ENCODE results near the gene ERRFI1. TPM values are rescaled to one million over a fixed set of nuclear protein-coding genes. Genes with fewer than 3 reads are reported as not detected.

The ERRFI1 gene
- polyA plus RNA-seq, 3 donors: 17.7 to 23.5 (median 20.7) TPM

DNA sequence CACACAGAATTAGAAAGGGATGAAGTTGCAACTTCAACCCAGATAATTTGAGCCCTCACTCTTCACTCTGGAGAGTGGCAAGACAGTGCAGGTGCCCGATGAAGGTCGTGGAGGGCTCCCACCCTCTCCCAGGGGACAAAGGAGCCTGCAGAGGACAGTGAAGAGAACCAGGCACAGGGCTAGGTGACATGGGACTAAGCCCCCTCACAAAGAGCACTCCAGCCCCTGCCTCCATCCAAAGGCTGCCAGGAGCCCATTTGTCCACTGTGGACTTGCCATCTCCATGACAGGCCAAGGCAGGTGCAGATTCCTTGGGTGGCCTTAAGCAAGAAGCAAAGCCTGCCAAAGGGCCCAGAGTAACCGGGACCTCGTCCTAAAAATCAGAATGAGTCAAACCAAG is 15.1 kb downstream of the ERRFI1 start:
- DNase-seq (ENCODE audit: extremely low read depth in 1 of 11, low read depth in 9 of 11, low spot score in 4 of 11): no peak

DNA sequence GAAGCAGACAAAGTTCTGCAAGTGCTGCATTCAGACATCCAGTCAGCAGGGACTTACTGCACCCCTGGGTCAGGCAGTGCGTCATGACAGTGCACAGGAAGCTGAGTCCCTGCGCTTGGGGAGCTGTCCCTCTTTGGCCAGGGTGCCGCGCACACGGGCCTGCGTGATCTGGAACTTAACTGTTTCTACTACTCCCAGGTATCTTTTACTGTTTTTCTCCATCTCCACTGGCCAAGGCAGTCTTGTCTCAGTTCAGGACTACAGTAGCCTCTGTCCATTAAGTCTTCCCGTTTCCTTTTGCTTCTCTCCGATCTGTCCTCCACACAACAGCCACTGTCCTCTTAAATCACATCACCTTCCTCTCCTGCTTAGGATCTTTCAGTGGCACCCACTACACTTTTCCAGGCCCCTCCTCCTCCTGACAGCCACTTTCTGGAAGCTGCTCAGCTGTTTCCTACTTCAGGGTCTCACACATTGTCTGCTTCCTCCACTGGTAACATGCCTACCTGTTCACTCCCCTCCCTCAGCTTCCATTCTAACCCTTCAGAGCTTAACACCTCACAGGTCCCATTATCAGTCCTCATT is 15.9 kb downstream of the ERRFI1 start:
- DNase-seq (ENCODE audit: extremely low read depth in 1 of 11, low read depth in 9 of 11, low spot score in 4 of 11): no peak

- DNase-seq (ENCODE audit: extremely low read depth in 1 of 11, low read depth in 9 of 11, low spot score in 4 of 11): no peak
Observed at GRCh38 chr1:8009043-8010002, 16.8 kb downstream of the ERRFI1 start.

DNA sequence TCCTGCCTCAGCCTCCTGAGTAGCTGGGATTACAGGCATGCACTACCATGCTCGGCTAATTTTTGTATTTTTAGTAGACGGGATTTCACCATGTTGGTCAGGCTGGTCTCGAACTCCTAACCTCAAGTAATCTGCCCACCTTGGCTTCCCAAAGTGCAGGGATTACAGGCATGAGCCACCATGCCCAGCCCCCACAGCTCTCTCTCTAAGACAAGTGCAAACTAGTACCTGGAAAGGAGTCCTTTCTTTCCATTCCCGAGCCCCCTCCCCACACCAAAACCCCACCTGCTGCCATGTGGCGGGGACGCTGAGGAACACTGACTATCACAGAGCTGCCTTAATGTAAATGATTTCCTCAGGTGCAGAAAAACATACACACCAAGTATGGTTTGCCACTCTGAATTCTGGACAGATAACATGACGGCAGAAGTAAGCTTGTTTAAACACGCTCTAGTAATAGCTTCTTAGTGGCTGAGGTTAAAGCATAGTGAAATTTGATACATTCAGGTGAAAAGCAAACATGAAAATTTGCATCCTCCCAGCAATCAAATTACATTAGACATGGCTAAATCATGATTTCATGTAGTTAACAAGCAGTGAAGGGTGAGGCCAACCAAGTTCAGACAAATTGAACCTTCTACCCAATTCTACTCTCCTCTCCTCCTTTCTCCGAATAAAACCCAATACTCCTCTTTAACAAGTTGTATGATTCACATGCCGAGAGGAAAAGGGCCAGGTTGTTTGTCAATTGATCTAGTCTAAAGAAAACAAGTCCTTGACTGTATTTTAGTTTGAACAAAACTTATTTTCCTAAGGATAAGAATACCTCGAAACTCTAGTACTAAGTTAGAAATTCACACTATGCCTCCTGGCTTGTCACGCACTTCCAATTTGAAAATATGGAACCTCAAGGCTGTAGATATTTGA is 19.8 kb downstream of the ERRFI1 start:
- DNase-seq (ENCODE audit: extremely low read depth in 1 of 11, low read depth in 9 of 11, low spot score in 4 of 11): no peak

DNA sequence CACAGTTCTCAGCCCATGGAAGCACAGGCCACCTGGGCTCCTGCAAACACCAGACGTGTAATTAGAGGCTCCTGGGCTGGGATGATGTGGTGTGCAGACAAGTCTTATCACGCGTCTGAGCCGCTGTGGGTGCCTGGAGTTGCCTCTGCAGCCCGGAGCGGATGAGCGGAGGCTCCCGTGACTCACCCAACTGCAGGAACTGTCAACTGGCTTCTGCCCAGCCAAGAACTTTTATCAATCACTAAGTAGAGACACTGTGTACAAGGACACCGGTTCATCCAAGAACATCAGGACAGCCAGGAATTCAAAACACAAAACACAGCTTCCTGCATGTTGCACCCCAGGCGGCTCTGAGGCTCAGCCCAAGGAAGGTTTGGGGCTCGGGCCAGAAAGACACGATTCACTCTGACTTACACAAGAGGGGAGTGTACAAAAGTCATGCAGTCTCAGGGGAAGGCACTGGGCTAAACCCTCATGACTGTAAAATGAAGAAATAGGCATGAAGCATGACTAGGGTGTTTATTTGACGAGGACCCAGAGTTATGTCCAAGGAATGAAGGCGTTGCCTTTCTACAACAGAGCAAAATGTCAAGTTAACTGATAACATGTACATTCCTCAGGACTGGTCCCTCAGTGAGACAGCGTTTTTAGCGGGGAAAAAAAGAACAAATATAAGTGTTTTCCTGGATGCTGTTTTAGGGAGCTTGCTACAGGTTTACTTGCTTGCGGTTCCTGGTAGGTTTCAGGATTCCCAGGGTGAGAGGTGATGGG is 21.1 kb downstream of the ERRFI1 start:
- no peak for DNase-seq (ENCODE audit: extremely low read depth in 1 of 11, low read depth in 9 of 11, low spot score in 4 of 11)

DNA sequence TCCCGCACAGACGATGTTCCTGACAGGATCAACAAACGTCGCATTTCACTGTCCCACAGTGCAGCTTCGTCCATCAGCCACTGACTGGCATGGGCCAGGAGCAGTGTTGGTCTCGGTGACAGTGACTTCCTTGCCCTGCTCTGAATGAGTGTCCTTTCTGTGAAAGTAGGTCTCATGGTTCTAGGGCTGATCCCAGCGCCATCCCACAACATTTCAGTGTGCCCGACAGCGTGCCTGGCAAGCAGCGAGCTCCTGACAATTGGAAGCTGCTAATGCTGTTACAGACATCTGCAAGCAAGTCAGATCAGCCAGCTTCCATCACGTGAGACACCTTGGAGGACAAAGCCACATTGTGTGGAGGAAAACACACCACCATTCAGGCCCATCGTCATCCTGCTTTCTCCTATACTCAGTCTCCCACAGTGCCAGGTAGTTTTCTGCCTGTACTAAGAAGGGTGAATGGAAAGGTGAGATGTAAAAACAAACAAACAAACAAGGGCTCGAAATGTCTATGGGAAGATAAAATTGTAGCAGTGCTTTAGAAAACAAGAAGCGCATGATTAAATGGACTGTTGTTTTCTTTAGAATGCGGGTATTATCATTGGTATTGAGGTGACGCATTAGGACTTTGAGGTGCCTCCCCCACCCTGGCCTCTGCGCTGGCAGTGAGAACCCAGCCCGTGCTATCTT is 21.9 kb downstream of the ERRFI1 start:
- no peak for DNase-seq (ENCODE audit: extremely low read depth in 1 of 11, low read depth in 9 of 11, low spot score in 4 of 11)

GRCh38 chr1:8003438-8004112 is 22.5 kb downstream of the ERRFI1 start:
- no peak for DNase-seq (ENCODE audit: extremely low read depth in 1 of 11, low read depth in 9 of 11, low spot score in 4 of 11)

GRCh38 chr1:8002921-8003320 is 23.2 kb downstream of the ERRFI1 start:
- DNase-seq (ENCODE audit: extremely low read depth in 1 of 11, low read depth in 9 of 11, low spot score in 4 of 11): no peak

GRCh38 chr1:8002329-8002910 is 23.7 kb downstream of the ERRFI1 start:
- DNase-seq (ENCODE audit: extremely low read depth in 1 of 11, low read depth in 9 of 11, low spot score in 4 of 11): no peak

GRCh38 chr1:7995437-7995836 is 30.7 kb downstream of the ERRFI1 start:
- no peak for DNase-seq (ENCODE audit: extremely low read depth in 1 of 11, low read depth in 9 of 11, low spot score in 4 of 11)

DNA sequence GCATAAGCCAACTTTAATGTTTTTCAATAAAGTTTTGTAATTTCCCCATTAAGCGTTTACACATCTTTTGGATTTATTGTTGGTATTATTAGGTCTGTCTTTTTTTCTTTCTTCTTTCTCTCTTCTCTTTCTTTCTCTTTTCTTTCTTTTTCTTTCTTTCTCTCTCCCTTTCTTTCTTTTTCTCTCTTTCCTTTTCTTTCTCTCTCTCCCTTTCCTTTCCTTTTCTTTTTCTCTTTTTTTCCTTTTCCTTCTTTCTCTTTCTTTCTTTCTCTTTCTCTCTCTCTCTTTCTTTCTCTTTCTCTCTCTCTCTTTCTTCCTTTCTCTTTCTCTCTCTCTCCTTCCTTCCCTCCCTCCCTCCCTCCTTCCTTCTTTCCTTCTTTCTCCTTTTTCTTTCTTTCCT is 31.3 kb downstream of the ERRFI1 start:
- no peak for DNase-seq (ENCODE audit: extremely low read depth in 1 of 11, low read depth in 9 of 11, low spot score in 4 of 11)

DNA sequence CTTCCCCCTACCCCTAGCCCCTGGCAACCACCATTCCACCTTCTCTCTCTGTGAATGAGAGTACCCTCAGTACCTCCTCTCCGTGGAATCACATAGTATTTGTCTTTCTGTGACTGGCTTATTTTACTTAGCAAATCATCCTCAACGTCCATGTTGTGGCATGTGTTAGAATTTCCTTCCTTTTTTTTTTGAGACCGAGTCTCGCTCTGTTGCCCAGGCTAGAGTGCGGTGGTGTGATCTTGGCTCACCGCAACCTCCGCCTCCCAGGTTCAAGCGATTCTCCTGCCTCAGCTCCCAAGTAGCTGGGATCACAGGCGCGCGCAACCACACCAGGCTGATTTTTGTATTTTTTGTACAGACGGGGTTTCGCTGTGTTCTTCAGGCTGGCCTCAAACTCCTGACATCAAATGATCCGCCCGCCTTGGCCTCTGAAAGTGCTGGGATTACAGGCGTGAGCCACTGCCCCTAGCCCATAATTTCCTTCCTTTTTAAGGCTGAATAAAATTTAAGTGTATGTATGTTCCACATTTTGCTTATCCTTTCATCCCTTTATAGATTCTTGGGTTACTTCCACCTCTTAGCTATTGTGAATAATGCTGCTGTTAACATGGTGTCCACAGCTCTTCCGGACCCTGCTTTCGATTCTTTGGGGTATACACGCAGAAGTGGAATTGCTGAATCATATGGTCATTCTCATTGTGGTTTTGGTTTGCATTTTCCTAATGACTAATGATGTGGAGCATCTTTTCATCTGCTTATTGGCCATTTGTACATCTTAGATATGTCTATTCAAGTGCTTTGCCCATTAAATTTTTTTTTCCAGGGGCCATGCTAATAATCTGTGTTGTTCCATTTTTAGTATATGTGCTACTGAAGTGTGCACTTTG is 32.3 kb downstream of the ERRFI1 start:
- DNase-seq (ENCODE audit: extremely low read depth in 1 of 11, low read depth in 9 of 11, low spot score in 4 of 11): no peak

- no peak for DNase-seq (ENCODE audit: extremely low read depth in 1 of 11, low read depth in 9 of 11, low spot score in 4 of 11)
Observed at GRCh38 chr1:7992885-7993284, 33.2 kb downstream of the ERRFI1 start.

- no peak for DNase-seq (ENCODE audit: extremely low read depth in 1 of 11, low read depth in 9 of 11, low spot score in 4 of 11)
Observed at GRCh38 chr1:7991504-7992440, 34.3 kb downstream of the ERRFI1 start.

GRCh38 chr1:7989762-7990428 is 36.2 kb downstream of the ERRFI1 start:
- DNase-seq (ENCODE audit: extremely low read depth in 1 of 11, low read depth in 9 of 11, low spot score in 4 of 11): no peak

Measured in renal cortex interstitium (tissue), 11 donors.